ENCODE results near the gene NXPE2.

Gene NXPE2

DNA sequence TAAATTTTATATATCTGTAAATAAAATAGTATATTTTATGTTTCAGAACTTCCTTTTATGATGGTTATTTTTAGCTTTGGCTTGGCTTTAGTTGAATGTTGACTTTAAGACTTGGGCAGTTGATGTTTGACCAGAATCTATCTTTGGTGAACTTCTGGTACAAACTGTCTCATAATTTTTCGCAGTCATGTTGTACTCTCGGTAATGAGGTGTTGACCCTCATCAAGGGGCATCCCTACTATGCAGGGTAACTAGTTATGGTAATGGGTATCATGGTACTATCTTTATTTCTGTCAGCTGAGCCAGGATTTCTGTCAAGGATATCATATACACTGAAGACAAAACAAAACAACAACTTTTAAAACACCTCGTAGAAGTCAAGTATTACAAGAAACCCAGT is 67.7 kb downstream of the NXPE2 start:
- no peak for DNase-seq
